K562 (cell line): ENCODE data around the gene C5orf47. TPM values are rescaled to one million over a fixed set of nuclear protein-coding genes. Genes with fewer than 3 reads are reported as not detected.

Experiments
- ATAC-seq: fragments of 200-7000 bp; cut with Tn5 transposase; 3 replicates; pipeline ENCODE4 v1.9.1; 2020; ENCODE audit warnings: moderate library complexity
- BruUV-seq: library from RNA; stranded (reverse); fragments of 400-500 nt; replicated peaks from 2 replicates; lab custom pipeline; 2021; lab: Mats Ljungman, UMichigan
- CTCF ChIA-PET: fragments of 300-600 bp; formaldehyde crosslinking; extraction: SDS; loops from one replicate; lab custom pipeline; 2021; ENCODE audit warnings: low intra/inter-chr PET ratio; lab: Yijun Ruan, JAX
- POLR2A ChIA-PET: fragments of 300-600, 350-650 bp; sonication (Branson Sonifier 250); formaldehyde crosslinking; extraction: SDS; loops from one replicate; lab custom pipeline; 2021; ENCODE audit warnings: antibody characterized with exemption, inconsistent platforms; lab: Yijun Ruan, JAX
- DNase-seq, 4 experiments: peaks; one replicate each; pipeline versions ENCODE4 v3.0.0 to v3.0.0-alpha.2; 2011 to 2018; ENCODE audit warnings: low spot score in 3 of 4, mixed read lengths in 3 of 4; ENCODE audit errors: extremely low read depth in 1 of 4
- FAIRE-seq: peaks from 2 replicates; lab custom pipeline; 2011; peaks lifted over from hg19 to GRCh38; lab: Jason Lieb, UNC
- H2AFZ ChIP-seq: 2 replicates; pipeline ENCODE4 v1.6.0; 2011; ENCODE audit warnings: low read depth, low read length, control low read depth, inconsistent platforms
- H3K27ac ChIP-seq: fragments of 200-600 bp; 3 replicates; pipeline ENCODE4 v1.8.0; 2011; ENCODE audit warnings: low read depth, mild to moderate bottlenecking, control low read depth, inconsistent platforms, low read length, moderate library complexity, mixed read lengths; ENCODE audit errors: extremely low read depth
- H3K27me3 ChIP-seq, 2 experiments: fragments of 300-600 bp in 1 of 2; 2 replicates in 1 of 2; 3 replicates in 1 of 2; pipeline versions ENCODE4 v1.6.0 to v1.8.0; 2011; ENCODE audit warnings: inconsistent platforms in 2 of 2, low read length in 2 of 2, mild to moderate bottlenecking in 1 of 2, mixed read lengths in 1 of 2, moderate library complexity in 1 of 2; ENCODE audit not compliant: control insufficient read depth in 2 of 2, insufficient read depth in 2 of 2
- H3K36me3 ChIP-seq: fragments of 300-600 bp; 3 replicates; pipeline ENCODE4 v1.8.0; 2011; ENCODE audit warnings: mild to moderate bottlenecking, low read length, inconsistent platforms; ENCODE audit not compliant: control insufficient read depth, insufficient read depth
- H3K4me1 ChIP-seq, 2 experiments: fragments of 200-600 bp in 1 of 2; replicated peaks in 1 of 2; 2 replicates in 1 of 2; 3 replicates in 1 of 2; pipeline versions ENCODE4 v1.5.1 to v1.8.0; 2011; ENCODE audit warnings: inconsistent platforms in 2 of 2, low read length in 2 of 2, mild to moderate bottlenecking in 1 of 2, mixed read lengths in 1 of 2, moderate library complexity in 1 of 2; ENCODE audit not compliant: control insufficient read depth in 2 of 2, insufficient read depth in 2 of 2
- H3K4me2 ChIP-seq: 2 replicates; pipeline ENCODE4 v1.6.1; 2011; ENCODE audit warnings: low read length, control low read depth, inconsistent platforms, mixed read lengths; ENCODE audit not compliant: insufficient read depth
- H3K4me3 ChIP-seq: fragments of 200-600 bp; sonication (generic), shearing (Covaris generic); 2 replicates; pipeline ENCODE4 v1.5.1; 2016; ENCODE audit warnings: control low read depth, inconsistent platforms
- H3K79me2 ChIP-seq: fragments of 200-600 bp; 3 replicates; pipeline ENCODE4 v1.8.0; 2011; ENCODE audit warnings: low read length, inconsistent platforms; ENCODE audit not compliant: control insufficient read depth, insufficient read depth
- H3K9ac ChIP-seq, 2 experiments: 2 replicates each; pipeline versions ENCODE4 v1.6.0 to v1.6.1; 2011; ENCODE audit warnings: low read depth in 2 of 2, low read length in 2 of 2, control low read depth in 1 of 2, inconsistent platforms in 1 of 2, mild to moderate bottlenecking in 1 of 2, mixed read lengths in 1 of 2; ENCODE audit not compliant: insufficient read depth in 1 of 2
- H3K9me1 ChIP-seq: one replicate; pipeline ENCODE4 v1.6.0; 2011; ENCODE audit warnings: inconsistent platforms, mild to moderate bottlenecking, low read length, moderate library complexity; ENCODE audit not compliant: control insufficient read depth, insufficient read depth
- H3K9me3 ChIP-seq: replicated peaks from 2 replicates; pipeline ENCODE4 v1.5.1; 2011; ENCODE audit warnings: low read depth, low read length, inconsistent platforms; ENCODE audit not compliant: control insufficient read depth, insufficient read depth
- H4K20me1 ChIP-seq: replicated peaks from 2 replicates; pipeline ENCODE4 v1.6.1; 2011; ENCODE audit warnings: low read length, inconsistent platforms, mixed read lengths; ENCODE audit not compliant: control insufficient read depth, insufficient read depth
- CBFA2T2 ChIP-seq: fragments of 450-650 bp; conservative IDR thresholded peaks from 2 replicates; pipeline ENCODE4 v1.6.1; 2017; ENCODE audit warnings: mild to moderate bottlenecking
- CBX1 ChIP-seq: sonication (generic); IDR thresholded peaks from 2 replicates; pipeline ENCODE4 v1.6.1; 2016; ENCODE audit warnings: antibody characterized with exemption, low read depth, mild to moderate bottlenecking
- ELF4 ChIP-seq: fragments of 450-650 bp; formaldehyde crosslinking; IDR thresholded peaks from 2 replicates; pipeline ENCODE4 v1.4.0; 2022; ENCODE audit warnings: missing genetic modification characterization
- KDM2B ChIP-seq: fragments of 250-450 bp; sonication (Bioruptor Pico); IDR thresholded peaks from 2 replicates; pipeline ENCODE4 v1.8.0; 2021; ENCODE audit warnings: mild to moderate bottlenecking, moderate library complexity
- KLF16 ChIP-seq: IDR thresholded peaks from 2 replicates; pipeline ENCODE4 v1.6.1; 2016; ENCODE audit warnings: antibody characterized with exemption
- ZBTB1 ChIP-seq: sonication (generic); formaldehyde crosslinking; IDR thresholded peaks from 2 replicates; pipeline ENCODE4 v1.8.1; 2023; ENCODE audit warnings: missing genetic modification reagents, low read depth, mild to moderate bottlenecking, borderline replicate concordance
- ZNF146 ChIP-seq: IDR thresholded peaks from one replicate; pipeline ENCODE4 v1.6.1; 2018; ENCODE audit warnings: missing compliant biosample characterization; ENCODE audit not compliant: unreplicated experiment
- ZNF3 ChIP-seq: fragments of 250-450 bp; sonication (Bioruptor Pico); IDR thresholded peaks from 2 replicates; pipeline ENCODE4 v1.5.0; 2021; ENCODE audit warnings: mild to moderate bottlenecking, moderate library complexity
- ZNF41 ChIP-seq: fragments of 250-450 bp; sonication (Bioruptor Pico); conservative IDR thresholded peaks from 2 replicates; pipeline ENCODE4 v1.4.0; 2020; ENCODE audit warnings: mild to moderate bottlenecking
- ZNF699 ChIP-seq: fragments of 250-450 bp; sonication (Bioruptor Pico); IDR thresholded peaks from 2 replicates; pipeline ENCODE4 v1.8.0; 2021; ENCODE audit warnings: mild to moderate bottlenecking, moderate library complexity; ENCODE audit not compliant: insufficient replicate concordance
- ZNF707 ChIP-seq: fragments of 250-450 bp; sonication (Bioruptor Pico); conservative IDR thresholded peaks from 2 replicates; pipeline ENCODE4 v1.8.0; 2022; ENCODE audit warnings: inconsistent platforms, mild to moderate bottlenecking, moderate library complexity
- ZNF79 ChIP-seq: fragments of 250-450 bp; sonication (Bioruptor Pico); IDR thresholded peaks from 2 replicates; pipeline ENCODE4 v1.4.0; 2020; ENCODE audit warnings: low read depth, mild to moderate bottlenecking, moderate library complexity
- WGBS: fragments of 100-300 bp; shearing (Covaris generic); methylation state at CpG from one replicate; pipeline ENCODE4 v1.1.6; 2016; ENCODE audit warnings: low coverage, mixed read lengths; ENCODE audit not compliant: insufficient coverage; ENCODE audit errors: missing lambda C conversion rate; 5-methylcytosine and 5-hydroxymethylcytosine counted together
- in situ Hi-C: fragments of 300-500 bp; cut with MboI; formaldehyde crosslinking; loops from 4 replicates; pipeline ENCODE4 v1.15.0; 2018; ENCODE audit warnings: inconsistent platforms, mixed read lengths
- intact Hi-C: fragments of 100-400 bp; cut with micrococcal nuclease; formaldehyde crosslinking; loops from 2 replicates; pipeline ENCODE4 v1.14.2; 2022
- polyA plus RNA-seq, 8 experiments: library from polyadenylated mRNA; depleted of rRNA in 4 of 8; stranded (reverse) in 5 of 8; unstranded in 3 of 8; fragments of >200 nt; fragmentation: Nextera tagmentation in 2 of 8; fragmentation: Illumina TruSeq in 1 of 8; extraction: Ambion mirVana in 2 of 8; extraction: Trizol in 1 of 8; gene quantifications; 2 replicates each; pipeline versions ENCODE4 v1.2.1 to v1.2.3, GENCODE V29; 2011 to 2014; ENCODE audit warnings: inconsistent platforms in 1 of 8, missing spikeins in 1 of 8
- total RNA-seq, 7 experiments: library from RNA; depleted of rRNA in 6 of 7; stranded (reverse); fragments of >200 nt in 6 of 7; fragmentation: Illumina TruSeq in 2 of 7; extraction: Trizol in 2 of 7; gene quantifications; 2 replicates each; pipeline versions ENCODE4 v1.2.1 to v1.2.3, GENCODE V29; 2011 to 2021; ENCODE audit warnings: low replicate concordance in 1 of 7
- TF ChIP-seq, protein P1 (sequence below): IDR thresholded peaks from 2 replicates; pipeline ENCODE4 v1.6.1; 2011; ENCODE audit warnings: borderline replicate concordance, low read depth, mild to moderate bottlenecking, moderate library complexity, low read length; ENCODE audit not compliant: insufficient read depth, poor library complexity, severe bottlenecking

The C5orf47 gene
- total and polyA plus RNA-seq, 9 of the 15 experiments (the other 6 are each of a cell fraction or from before 2014, with no cell fraction given) = 0.08 TPM; not detected in 8

DNA sequence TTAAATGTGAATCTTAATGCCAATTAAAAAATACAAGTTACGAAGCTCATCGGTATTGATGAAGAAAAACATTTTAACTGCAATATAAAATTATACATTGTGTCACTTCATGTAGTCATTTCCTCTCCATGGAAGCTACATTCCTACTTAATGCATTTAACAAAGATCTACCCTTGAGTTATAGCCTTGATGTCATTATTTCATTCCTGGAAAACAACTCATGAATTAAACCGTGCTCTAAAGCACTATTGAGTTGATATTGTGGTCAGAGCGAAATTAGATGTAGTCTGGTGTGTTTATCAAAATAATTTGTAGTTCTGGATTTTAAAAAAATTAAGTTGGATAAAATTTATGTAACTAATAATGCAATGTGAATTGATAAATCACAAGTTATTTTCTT lies 11.1 kb downstream of the C5orf47 start:
- H3K79me2 ChIP-seq = no peaks in the 10 kb centered on the region
- BruUV-seq = no TSS peak
- no peak overlapping the region for H3K9ac ChIP-seq
- H3K27me3 ChIP-seq = peaks cover 0 to 4% of the 10 kb centered on the region in 2 experiments; a peak in 2 of 5 replicates
- no peak overlapping the region for H3K27ac ChIP-seq
- no peak overlapping the region for H3K4me2 ChIP-seq
- no peaks in the 10 kb centered on the region for H3K36me3 ChIP-seq
- POLR2A ChIA-PET = no interaction called here
- no peaks in the 10 kb centered on the region; a peak in 1 of 5 replicates for H3K4me1 ChIP-seq
- no peaks in the 10 kb centered on the region for H3K9me3 ChIP-seq
- H3K9me1 ChIP-seq = no peaks in the 10 kb centered on the region
- FAIRE-seq (no peak), DNase-seq (no peak), ATAC-seq (no peak)
- in situ Hi-C loops = no loop called here
- 0% methylated on average over 4 of the region's 4 CpGs for WGBS
- no peaks in the 10 kb centered on the region for H4K20me1 ChIP-seq
- no peak overlapping the region for H2AFZ ChIP-seq
- CTCF ChIA-PET = no interaction called here
- H3K4me3 ChIP-seq = no peak overlapping the region
- intact Hi-C loops = no loop called here
- TF ChIP-seq ZBTB1 (CRISPR knock-in tag) (no peak), ZNF699 (no peak), ZNF41 (CRISPR knock-in tag) (no peak)
- TF ChIP-seq, protein P1, sequence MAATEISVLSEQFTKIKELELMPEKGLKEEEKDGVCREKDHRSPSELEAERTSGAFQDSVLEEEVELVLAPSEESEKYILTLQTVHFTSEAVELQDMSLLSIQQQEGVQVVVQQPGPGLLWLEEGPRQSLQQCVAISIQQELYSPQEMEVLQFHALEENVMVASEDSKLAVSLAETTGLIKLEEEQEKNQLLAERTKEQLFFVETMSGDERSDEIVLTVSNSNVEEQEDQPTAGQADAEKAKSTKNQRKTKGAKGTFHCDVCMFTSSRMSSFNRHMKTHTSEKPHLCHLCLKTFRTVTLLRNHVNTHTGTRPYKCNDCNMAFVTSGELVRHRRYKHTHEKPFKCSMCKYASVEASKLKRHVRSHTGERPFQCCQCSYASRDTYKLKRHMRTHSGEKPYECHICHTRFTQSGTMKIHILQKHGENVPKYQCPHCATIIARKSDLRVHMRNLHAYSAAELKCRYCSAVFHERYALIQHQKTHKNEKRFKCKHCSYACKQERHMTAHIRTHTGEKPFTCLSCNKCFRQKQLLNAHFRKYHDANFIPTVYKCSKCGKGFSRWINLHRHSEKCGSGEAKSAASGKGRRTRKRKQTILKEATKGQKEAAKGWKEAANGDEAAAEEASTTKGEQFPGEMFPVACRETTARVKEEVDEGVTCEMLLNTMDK = no peak

GRCh38 chr5:174003795-174004194 lies 14.8 kb downstream of the C5orf47 start:
- in situ Hi-C loops = no loop called here
- BruUV-seq = no TSS peak
- POLR2A ChIA-PET = no interaction called here
- Histone ChIP-seq H3K9ac (no peak overlapping the region), H3K4me1 (no peaks in the 10 kb centered on the region), H3K4me2 (no peak overlapping the region), H3K27me3 (no peaks in the 10 kb centered on the region), H3K36me3 (no peaks in the 10 kb centered on the region), H4K20me1 (no peaks in the 10 kb centered on the region), H3K9me3 (no peaks in the 10 kb centered on the region), H3K4me3 (no peak overlapping the region), H2AFZ (no peak overlapping the region), H3K9me1 (no peaks in the 10 kb centered on the region), H3K27ac (no peak overlapping the region), H3K79me2 (no peaks in the 10 kb centered on the region)
- DNase-seq (no peak), ATAC-seq (no peak), FAIRE-seq (no peak)
- no peak for TF ChIP-seq ZNF3 (CRISPR knock-in tag)
- no peak for TF ChIP-seq KDM2B (CRISPR knock-in tag)
- TF ChIP-seq ZNF707 = no peak
- TF ChIP-seq ZNF146 = no peak
- TF ChIP-seq CBX1 = no peak
- TF ChIP-seq KLF16 = no peak
- no peak for TF ChIP-seq CBFA2T2
- TF ChIP-seq ZNF79 (CRISPR knock-in tag) = no peak
- no peak for TF ChIP-seq ELF4 (CRISPR knock-in tag)
- CTCF ChIA-PET = no interaction called here
- intact Hi-C loops = no loop called here
